Amygdala (tissue), 56 donors: ENCODE measurements around the gene HMGXB4.
"Not testable (repeated sequence)": the region's sequence is repeated elsewhere in the genome, so short reads cannot be mapped to it uniquely, and the experiment has no call there.

Source experiments
- DNase-seq, 56 donors: peaks; one replicate each; lab custom pipeline; 2025; lab: John Stamatoyannopoulos, UW

The HMGXB4 gene, protein sequence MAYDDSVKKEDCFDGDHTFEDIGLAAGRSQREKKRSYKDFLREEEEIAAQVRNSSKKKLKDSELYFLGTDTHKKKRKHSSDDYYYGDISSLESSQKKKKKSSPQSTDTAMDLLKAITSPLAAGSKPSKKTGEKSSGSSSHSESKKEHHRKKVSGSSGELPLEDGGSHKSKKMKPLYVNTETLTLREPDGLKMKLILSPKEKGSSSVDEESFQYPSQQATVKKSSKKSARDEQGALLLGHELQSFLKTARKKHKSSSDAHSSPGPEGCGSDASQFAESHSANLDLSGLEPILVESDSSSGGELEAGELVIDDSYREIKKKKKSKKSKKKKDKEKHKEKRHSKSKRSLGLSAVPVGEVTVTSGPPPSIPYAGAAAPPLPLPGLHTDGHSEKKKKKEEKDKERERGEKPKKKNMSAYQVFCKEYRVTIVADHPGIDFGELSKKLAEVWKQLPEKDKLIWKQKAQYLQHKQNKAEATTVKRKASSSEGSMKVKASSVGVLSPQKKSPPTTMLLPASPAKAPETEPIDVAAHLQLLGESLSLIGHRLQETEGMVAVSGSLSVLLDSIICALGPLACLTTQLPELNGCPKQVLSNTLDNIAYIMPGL

DNA sequence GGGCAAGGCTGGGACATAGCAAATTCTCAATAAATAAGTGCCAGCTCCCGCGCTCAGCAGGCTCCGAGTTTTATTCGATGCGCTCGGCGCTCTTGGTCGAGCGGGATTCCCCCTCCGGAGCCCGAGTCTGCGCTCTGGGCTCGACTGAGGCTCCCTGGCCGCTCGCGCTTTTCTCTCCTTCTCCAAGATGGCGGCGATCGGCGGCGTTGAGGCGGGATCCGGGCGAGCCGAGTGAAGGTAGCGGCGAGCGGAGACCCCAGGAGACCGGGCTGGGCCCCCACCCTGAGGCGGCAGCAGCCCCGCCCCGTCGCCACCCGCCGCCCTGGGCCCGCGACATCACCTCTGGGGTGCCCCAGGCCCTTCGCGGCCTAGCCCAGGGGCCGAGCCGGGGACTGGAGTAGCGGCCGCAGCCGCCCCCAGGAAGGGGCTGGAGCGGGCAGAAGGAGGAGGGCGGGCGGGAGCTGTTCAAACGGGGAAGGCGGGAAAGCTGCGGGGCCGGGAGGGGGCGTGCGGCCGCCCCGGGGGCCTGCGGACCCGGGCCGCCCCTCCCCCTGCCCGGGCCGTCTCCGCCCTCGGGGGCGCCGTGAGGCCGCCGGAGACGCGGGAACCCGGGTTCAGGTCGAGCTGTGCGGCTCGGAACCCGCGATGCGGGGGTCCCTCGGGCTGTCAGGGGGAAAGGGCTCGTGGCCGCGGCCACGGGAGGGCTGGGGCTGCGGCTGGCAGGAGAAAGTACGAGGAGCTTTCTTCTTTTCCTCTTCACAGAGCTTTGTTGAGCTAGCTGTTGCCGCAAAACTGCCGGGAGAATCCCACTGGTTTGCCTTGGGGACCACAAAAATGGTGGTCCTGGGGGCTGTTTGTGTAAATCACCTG lies at the start of gene HMGXB4:
HMGXB4 (plus strand) TSS at position 173 of the 870 bp plus-strand sequence. CDS start 4,898 bp downstream, outside the sequence.
- peak; percentile 9 to 90 (median 77) for DNase-seq

DNA sequence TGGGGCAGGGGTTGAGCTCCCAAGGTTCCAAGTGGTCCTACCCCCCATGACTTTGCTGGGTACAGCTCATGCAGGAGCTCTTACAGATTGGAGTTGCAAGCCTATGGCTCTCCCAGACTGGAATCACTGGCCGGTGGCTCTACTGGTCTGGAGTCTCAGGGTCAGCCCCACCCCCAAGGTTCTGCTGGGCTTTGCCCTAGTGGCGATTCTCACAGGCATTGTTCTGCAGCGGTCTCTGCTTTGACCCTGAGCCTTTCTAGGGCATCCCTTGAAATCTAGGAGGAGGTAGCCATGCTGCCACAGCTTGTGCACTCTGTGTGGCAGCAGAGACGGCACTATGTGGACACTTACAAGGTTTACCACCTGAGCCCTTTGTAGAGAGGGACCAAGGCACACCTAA lies 49.3 kb upstream of the HMGXB4 start:
- no peak for DNase-seq

DNA sequence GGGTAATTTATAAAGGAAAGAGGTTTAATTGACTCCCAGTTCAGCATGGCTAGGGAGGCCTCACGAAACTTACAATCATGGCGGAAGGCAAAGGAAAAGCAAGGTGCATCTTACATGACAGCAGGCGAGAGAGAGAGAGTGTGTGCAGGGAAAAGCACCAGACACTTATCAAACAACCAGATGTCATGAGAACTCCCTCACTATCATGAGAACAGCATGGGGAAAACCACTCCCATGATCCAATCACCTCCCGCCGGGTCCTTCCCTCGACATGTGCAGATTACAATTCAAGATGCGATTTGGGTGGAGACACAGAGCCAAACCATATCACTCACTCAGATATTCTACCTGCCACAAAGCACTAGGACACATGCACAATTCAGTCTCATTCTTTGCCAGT lies 48.1 kb upstream of the HMGXB4 start:
- DNase-seq = no peak

DNA sequence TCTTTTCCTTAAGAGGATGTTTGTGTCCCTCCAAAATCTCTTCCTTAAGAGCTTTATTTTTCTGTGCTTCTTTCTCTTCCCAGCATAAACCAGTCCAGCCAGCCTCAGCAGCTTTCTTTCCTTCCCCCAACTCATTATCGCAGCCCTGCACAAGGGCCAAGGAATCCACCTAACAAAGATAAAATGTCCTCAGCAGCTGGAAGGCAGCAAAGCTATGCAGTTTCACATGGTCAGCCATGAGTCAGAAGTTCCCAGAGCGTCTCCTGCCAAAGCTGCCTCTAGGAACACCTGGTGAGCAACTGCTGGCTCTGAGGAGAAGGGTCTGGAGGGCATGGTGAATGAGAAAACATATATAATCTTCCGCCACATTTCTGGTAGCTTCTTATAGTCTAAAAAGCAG lies 45.3 kb upstream of the HMGXB4 start:
- DNase-seq = no peak

DNA sequence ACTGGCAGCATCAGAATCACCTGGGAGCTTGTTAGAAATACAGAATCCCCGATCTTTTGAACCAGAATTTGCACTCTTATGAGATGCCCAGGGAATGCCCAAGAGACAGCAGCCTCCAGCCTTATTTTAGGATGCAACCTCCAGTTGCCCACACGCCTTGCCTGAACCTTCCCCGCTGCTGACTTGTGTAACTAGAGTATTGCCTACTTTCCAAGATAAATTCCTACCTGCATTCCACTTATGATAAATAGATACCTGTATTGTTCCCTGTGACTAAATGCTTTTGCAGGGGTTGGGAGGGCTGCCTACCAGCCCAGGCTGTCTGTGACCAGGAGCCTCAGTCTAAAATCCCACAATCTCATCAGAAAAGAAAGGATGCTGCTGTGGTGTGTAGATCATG lies 44.3 kb upstream of the HMGXB4 start:
- DNase-seq = no peak

DNA sequence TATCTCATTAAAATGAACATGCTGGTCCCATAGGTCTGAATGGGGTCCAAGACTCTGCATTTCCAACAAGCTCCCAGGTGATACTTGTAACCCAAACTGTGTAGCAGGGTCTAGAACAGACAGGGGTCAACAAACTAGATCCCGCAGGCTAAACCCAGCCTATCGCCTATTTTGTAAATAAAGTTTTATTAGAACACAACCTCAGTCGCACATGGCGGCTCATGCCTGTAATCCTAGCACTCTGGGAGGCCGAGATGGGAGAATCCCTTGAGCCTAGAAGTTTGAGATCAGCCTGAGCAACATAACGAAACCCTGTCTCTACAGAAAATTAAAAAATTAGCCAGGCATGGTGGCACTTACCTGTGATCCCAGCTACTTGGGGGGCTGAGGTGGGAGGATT lies 42.3 kb upstream of the HMGXB4 start:
- no peak for DNase-seq

DNA sequence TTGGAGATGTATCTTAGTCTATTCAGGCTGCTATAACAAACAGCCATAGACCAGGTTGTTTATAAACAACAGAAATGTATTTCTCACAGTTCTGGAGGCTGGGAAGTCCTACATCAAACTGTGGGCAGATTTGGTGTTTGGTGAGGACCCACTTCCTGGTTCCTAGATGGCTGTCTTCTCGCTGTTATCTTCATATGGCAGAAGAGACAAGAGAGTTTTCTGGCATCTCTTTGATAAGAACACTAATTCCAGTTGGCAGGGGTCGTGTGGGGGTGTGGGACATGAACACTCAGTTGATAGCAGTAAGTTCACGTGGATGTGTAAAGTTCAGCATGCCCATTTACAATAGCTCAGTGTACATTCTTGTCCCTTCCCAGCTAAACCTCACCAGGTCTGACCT lies 41.3 kb upstream of the HMGXB4 start:
- DNase-seq = no peak

DNA sequence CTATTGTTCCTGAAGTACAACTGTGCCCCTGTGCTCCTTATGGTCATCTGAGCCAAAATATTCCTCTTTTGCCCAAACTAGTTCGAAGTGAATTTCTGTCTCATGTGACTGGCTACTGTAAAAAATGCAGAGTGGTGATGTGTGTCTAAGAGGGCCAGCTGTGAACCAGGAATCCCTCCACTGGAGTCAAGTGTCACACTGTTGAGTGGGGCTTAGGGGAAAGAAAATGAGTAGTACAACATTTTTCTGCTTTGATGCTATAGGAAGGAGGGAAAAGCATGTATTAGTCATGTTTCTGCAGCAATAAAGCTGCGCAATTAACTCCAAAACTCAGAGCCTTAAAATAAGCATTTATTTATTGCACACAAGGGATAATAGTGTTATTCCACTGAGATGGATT lies 39.8 kb upstream of the HMGXB4 start:
- no peak for DNase-seq

DNA sequence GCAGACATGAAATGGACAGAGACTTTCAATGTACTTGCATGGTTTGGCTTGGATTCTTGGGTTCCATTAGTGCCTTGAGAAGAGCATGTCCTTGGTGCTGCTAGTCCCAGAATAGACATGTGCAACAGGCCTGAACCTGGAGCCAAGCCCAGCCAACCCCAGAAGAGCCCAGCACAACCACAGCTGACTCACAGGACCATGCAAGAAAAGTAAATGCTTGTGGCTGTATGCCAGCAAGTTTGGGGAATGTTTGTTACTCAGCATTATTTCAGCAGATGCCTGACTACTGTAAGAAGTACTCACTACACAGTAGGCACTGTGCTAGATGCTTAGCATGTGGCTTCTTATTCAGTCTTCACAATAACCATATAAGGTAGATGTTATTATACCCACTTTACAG lies 39.2 kb upstream of the HMGXB4 start:
- no peak for DNase-seq

DNA sequence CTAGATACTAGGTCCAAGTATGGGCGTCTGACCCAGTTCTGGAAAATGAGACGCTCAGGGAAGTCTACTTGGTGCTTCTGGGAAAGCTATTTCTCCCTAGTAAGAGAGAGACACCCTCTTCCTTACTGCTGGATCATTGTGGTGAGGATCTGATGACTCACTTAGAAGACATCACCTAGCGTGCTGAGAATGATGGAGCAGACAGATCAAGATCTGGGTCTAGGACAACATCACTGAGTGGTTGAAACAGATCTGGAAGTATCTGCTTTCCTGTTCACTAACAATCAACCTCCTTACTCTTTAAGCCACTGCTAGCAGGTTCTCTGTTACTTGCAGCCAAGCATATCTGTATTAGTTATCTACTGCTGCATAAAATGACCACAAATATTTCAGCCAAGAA lies 38.3 kb upstream of the HMGXB4 start:
- DNase-seq = no peak

DNA sequence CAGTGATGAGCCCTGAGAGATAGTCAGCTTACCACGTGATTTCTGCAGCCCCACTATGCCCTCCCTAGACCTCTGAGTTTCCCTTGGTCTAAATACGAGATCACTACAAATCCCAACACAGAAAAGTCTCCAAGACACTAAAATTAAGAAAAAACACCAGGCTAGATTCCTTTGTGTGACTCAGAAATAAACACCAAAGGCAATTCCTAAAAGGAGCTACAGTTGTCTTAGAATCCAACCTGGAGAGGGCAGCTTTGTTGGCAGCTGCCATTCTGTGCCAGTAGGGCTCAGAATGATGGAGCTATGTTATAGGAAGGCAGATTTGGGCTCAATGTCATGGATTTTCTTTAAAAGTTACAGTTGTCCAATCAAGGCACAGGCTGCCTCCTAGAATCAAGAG lies 37.1 kb upstream of the HMGXB4 start:
- no peak for DNase-seq

DNA sequence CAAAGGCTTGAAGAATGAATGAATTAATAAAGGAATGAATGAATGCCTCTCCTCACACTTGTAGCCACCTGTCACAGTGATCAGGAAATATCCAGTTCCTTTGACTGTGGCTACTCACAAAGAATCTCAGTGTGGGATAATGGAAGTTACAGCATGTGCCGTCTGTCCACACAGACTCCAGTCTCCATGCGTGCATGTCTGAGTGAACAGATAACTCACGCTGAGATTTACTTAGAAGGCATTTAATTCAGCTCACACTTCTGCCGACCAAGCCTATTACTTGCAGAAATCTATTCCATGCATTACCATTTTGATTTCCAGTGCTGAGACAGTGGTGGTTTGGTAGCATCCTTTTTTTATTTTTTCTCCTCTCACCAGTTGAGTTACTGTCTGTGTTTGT lies 32.3 kb upstream of the HMGXB4 start:
- no peak for DNase-seq

DNA sequence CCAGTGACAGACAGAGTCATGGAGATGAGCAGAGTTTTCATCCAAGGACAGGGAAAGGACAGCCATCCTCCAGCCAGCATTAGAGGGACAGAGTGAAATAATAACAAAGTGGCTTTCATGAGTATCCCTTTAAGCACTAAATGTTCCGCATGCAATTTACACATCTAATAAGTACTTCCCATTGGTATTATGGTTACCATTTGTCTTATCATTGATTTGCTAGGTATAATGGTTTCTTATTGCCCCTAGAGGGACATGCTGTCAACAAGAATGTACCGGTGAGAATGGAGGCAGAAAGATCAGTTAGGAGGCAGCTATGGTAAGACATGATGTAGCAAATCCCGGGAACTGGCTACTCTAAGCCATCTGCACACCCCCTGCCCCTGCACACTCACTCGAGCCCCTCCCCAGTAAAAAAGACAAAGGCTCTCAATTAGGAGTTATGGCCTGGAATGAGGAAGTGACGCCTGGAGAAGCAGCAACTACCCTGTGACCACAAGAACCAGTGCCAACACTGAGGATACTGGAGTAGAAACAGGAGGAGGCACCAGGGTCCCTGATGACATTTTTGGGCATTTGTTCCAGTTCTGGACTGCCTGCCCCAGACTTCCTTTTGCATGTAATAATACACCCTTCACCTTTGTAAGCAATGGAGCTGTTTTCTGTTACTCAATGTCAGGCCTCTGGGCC lies 30.2 kb upstream of the HMGXB4 start:
- no peak for DNase-seq

DNA sequence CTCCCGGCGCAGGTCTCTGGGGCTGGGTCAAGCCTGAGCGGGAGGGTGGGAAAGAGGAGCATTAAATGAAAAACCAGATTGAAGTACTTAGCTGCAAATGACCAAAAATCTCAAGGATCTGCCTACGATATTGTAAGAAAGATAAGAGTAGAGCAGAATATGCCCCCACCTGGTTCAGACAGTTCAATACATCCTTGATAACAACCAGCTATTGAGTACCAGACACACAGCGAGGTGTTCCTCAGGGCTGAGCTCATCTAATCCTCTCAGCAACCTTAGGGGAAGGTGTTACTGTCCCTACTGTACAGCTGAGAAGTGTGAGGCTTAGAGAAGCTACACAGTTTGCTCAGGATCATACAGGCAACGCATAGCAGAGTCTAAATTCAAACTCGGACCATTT lies 27.4 kb upstream of the HMGXB4 start:
- no peak for DNase-seq

DNA sequence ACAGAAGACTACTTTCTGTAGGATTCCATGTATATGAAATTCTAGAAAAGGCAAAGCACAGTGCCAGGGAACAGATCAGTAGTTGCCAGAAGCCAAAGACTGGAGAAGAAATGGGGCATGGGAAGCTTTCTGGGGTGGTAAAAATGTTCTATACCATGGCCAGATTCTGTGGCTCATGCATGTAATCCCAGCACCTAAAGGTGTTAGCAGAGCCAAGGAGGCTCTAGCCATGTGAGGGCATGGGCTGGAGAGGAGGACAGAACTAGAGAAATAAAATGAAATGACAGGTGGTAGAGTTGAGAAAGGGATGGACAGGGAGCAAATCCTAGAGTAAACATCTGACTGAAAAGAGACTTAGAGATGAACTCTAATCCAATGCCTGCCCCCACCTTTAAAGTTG lies 26.9 kb upstream of the HMGXB4 start:
- DNase-seq = no peak

DNA sequence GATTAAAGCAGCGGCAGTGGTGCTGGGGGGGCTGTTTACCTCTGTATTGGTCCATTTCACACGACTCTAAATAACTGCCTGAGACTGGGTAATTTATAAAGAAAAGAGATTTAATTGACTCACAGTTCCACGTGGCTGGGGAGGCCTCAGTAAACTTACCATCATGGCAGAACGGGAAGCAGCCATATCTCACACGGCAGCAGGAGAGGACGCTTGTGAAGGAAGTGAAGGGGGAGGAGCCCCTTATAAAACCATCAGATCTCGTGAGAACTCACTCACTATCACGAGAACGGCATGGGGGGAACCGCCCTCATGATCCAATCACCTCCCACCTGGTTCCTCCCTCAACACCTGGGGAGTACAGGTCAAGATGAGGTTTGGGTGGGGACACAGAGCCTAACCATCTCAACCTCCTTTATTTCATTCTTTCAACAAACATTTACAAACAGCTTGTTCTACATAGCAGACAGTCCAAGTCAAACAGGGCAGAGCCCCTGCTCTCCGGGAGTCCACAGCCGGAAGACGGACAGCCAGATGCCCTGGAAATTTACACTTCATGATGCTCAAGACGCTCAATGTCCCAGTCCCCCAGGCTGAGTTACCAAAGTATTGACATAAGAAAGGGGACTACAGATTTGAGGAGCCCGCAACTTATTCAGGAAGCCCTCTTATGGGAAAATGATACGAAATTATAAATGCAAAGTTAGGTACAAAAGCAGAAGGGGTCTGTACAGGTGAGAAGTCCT lies 26.3 kb upstream of the HMGXB4 start:
- no peak for DNase-seq

DNA sequence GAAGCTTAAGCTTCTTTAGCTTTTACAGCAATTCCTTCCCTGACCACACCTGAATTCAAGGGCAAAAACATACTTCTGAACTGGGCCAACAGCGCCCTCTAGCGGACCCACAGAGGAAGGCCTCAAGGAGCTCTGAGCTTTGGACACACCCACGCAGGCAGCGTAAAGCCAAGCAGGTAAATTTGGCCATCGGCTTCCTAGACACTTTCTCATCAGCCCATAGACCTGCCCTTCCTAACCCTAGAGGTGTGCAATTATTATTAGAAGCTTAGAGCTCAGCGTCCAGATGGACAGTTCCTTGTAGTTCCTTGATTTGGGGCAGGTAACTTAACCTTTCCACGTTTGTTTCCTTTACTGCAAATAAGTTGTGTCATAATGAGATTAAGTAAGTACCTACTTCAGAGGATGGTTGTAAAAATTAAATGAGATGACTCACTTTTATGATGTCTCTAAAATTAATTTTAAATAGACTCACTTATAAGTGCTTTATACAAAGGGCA lies 25.7 kb upstream of the HMGXB4 start:
- DNase-seq = peak in 18 of 56 donors; percentile 0 to 40 (median 6)

DNA sequence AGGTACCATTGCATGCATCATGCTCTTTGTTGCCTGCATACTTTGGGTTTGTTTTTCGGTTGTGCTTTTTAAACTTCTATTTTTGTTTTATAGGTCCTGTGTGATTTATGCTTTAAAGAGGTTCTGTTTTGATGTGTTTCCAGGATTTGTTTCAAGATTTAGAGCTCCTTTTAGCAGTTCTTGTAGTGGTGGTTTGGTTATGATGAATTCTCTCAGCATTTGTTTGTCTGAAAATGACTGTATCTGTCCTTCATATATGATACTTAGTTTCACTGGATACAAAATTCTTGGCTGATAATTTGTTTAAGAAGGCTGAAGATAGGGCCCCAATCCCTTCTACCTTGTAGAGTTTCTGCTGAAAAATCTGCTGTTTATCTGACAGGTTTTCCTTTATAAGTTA lies 18.5 kb upstream of the HMGXB4 start:
- not testable (repeated sequence) for DNase-seq

DNA sequence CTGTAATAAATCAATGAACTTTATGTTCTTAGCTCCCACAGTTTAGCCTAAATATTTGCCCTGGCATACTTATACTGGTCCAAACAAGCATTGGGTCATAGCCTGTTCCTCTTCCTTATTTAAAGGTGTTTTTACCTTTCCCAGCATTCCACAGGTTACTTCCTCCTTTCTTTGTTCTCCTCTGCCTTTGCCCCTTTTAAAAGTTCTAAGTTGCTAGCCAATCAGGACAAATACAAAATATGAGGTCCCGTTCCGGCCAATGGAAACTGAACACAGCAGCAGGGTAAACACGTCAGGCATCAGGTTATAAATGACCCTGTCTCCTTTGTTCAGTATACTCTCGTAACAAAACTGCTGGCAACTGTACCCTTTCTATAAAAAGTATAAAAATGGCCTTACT lies 12.8 kb upstream of the HMGXB4 start:
- not testable (repeated sequence) for DNase-seq

DNA sequence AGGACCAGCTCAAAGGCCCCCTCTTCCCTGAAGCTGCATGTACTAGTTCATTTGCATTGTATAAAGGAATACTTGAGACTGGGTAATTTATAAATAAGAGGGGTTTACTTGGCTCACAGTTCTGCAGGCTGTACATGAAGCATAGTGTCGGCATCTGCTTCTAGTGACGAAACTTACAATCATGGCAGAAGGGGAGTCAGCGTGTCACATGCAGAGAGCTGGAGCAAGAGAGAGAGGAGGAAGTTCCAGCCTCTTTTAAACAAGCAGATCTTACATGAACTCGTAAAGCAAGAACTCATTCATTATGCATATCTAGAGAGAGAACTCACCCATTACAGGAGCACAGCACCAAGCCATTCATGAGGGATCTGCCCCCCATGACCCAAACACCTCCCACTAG lies 7.1 kb upstream of the HMGXB4 start:
- no peak for DNase-seq
